Endothelial cell of umbilical vein (primary cell): Measurements from ENCODE around the gene IQCH. TPM values are rescaled to one million over a fixed set of nuclear protein-coding genes. Genes with fewer than 3 reads are reported as not detected.

ENCODE experiments used
- BruUV-seq: library from RNA; stranded (reverse); fragments of 400-500 nt; replicated peaks from 2 replicates; lab custom pipeline; 2021; lab: Mats Ljungman, UMichigan
- CTCF ChIA-PET: fragments of 300-600, 350-600 bp; sonication (Branson Sonifier 250); formaldehyde crosslinking; loops from one replicate; lab custom pipeline; 2021; ENCODE audit warnings: antibody characterized with exemption, inconsistent platforms; lab: Charles Lee
- POLR2A ChIA-PET: fragments of 300-600, 350-600 bp; sonication (Branson Sonifier 250); formaldehyde crosslinking; loops from one replicate; lab custom pipeline; 2021; ENCODE audit warnings: antibody characterized with exemption, inconsistent platforms; lab: Charles Lee
- DNase-seq: peaks from one replicate; pipeline ENCODE4 v3.0.0-alpha.2; 2011; ENCODE audit warnings: low read depth, low spot score
- FAIRE-seq: peaks from 2 replicates; lab custom pipeline; 2011; peaks lifted over from hg19 to GRCh38; lab: Jason Lieb, UNC
- H2AFZ ChIP-seq: 2 replicates; pipeline ENCODE4 v1.6.0; 2012; ENCODE audit warnings: low read depth, low read length, control low read depth, inconsistent platforms
- H3K27ac ChIP-seq: 2 replicates; pipeline ENCODE4 v1.5.1; 2011; ENCODE audit warnings: low read depth, mild to moderate bottlenecking, control low read depth, low read length, moderate library complexity; ENCODE audit not compliant: insufficient read depth
- H3K27me3 ChIP-seq, 2 experiments: 2 replicates each; pipeline versions ENCODE4 v1.6.0 to v1.6.1; 2011; ENCODE audit warnings: low read length in 2 of 2, mixed read lengths in 1 of 2; ENCODE audit not compliant: control insufficient read depth in 2 of 2, insufficient read depth in 2 of 2
- H3K36me3 ChIP-seq, 2 experiments: 2 replicates in 1 of 2; 3 replicates in 1 of 2; pipeline ENCODE4 v1.5.1; 2011; ENCODE audit warnings: low read length in 2 of 2, mild to moderate bottlenecking in 1 of 2, moderate library complexity in 1 of 2; ENCODE audit not compliant: control insufficient read depth in 2 of 2, insufficient read depth in 2 of 2; ENCODE audit errors: extremely low read depth in 1 of 2
- H3K4me1 ChIP-seq: 3 replicates; pipeline ENCODE4 v1.5.1; 2011; ENCODE audit warnings: mild to moderate bottlenecking, low read length; ENCODE audit not compliant: control insufficient read depth, insufficient read depth; ENCODE audit errors: extremely low read depth
- H3K4me2 ChIP-seq: 2 replicates; pipeline ENCODE4 v1.6.1; 2011; ENCODE audit warnings: low read length, control low read depth, mixed read lengths; ENCODE audit not compliant: insufficient read depth
- H3K4me3 ChIP-seq, 3 experiments: fragments of 200-600 bp in 1 of 3; sonication (generic), shearing (Covaris generic) in 1 of 3; replicated peaks in 1 of 3; 2 replicates each; pipeline ENCODE4 v1.5.1; 2011 to 2016; ENCODE audit warnings: control low read depth in 3 of 3, low read length in 3 of 3, mild to moderate bottlenecking in 2 of 3, inconsistent platforms in 1 of 3, low read depth in 1 of 3, moderate library complexity in 1 of 3; ENCODE audit not compliant: insufficient read depth in 1 of 3
- H3K79me2 ChIP-seq: 2 replicates; pipeline ENCODE4 v1.6.0; 2012; ENCODE audit warnings: low read length, inconsistent platforms; ENCODE audit not compliant: control insufficient read depth, insufficient read depth
- H3K9ac ChIP-seq: replicated peaks from 2 replicates; pipeline ENCODE3; 2011; ENCODE audit warnings: low read length, control low read depth; ENCODE audit not compliant: insufficient read depth; ENCODE audit errors: extremely low read depth
- H3K9me1 ChIP-seq: replicated peaks from 3 replicates; pipeline ENCODE4 v1.6.0; 2011; ENCODE audit warnings: mild to moderate bottlenecking, low read length; ENCODE audit not compliant: control insufficient read depth, insufficient read depth; ENCODE audit errors: extremely low read depth
- H3K9me3 ChIP-seq: replicated peaks from 2 replicates; pipeline ENCODE4 v1.5.1; 2012; ENCODE audit warnings: low read length, inconsistent platforms; ENCODE audit not compliant: control insufficient read depth, insufficient read depth
- H4K20me1 ChIP-seq: replicated peaks from 2 replicates; pipeline ENCODE3; 2011; ENCODE audit warnings: mild to moderate bottlenecking, low read length; ENCODE audit not compliant: control insufficient read depth, insufficient read depth; ENCODE audit errors: extremely low read depth
- EZH2 ChIP-seq: IDR thresholded peaks from 2 replicates; pipeline ENCODE4 v1.6.1; 2012; ENCODE audit warnings: borderline replicate concordance, low read depth, mild to moderate bottlenecking, moderate library complexity, low read length, inconsistent platforms; ENCODE audit not compliant: severe bottlenecking
- FOS ChIP-seq: IDR thresholded peaks from 2 replicates; pipeline ENCODE4 v1.6.1; 2011; ENCODE audit warnings: mild to moderate bottlenecking, low read length, moderate library complexity, borderline replicate concordance; ENCODE audit not compliant: insufficient read depth
- GATA2 ChIP-seq: IDR thresholded peaks from 2 replicates; pipeline ENCODE4 v1.7.0; 2011; ENCODE audit warnings: low read depth, mild to moderate bottlenecking, moderate library complexity, mixed read lengths, low read length; ENCODE audit not compliant: insufficient read length, insufficient read depth
- JUN ChIP-seq: IDR thresholded peaks from 2 replicates; pipeline ENCODE4 v1.6.1; 2011; ENCODE audit warnings: borderline replicate concordance, low read depth; ENCODE audit not compliant: insufficient read length, insufficient read depth
- MYC ChIP-seq: IDR thresholded peaks from one replicate; pipeline ENCODE4 v1.6.1; 2011; ENCODE audit warnings: mild to moderate bottlenecking, low read depth, low read length
- POLR2A ChIP-seq: IDR thresholded peaks from 2 replicates; pipeline ENCODE4 v1.6.1; 2012; ENCODE audit warnings: low read depth, mild to moderate bottlenecking, control low read depth, low read length
- POLR2AphosphoS5 ChIP-seq: IDR thresholded peaks from 2 replicates; pipeline ENCODE4 v1.6.1; 2012; ENCODE audit warnings: low read depth, mild to moderate bottlenecking, control low read depth, low read length, moderate library complexity; ENCODE audit not compliant: insufficient read depth
- dilution Hi-C: fragments of 300-500 bp; cut with MboI; formaldehyde crosslinking; loops from one replicate; pipeline ENCODE4 v1.15.0; 2019; ENCODE audit warnings: low sequenced_read_pairs; ENCODE audit not compliant: extremely low pct_ligation_motif_present
- intact Hi-C: fragments of 100-400 bp; cut with micrococcal nuclease; formaldehyde crosslinking; loops from one replicate; pipeline ENCODE4 v1.10.0; 2022
- polyA plus RNA-seq, 4 experiments: library from polyadenylated mRNA; depleted of rRNA in 3 of 4; stranded (reverse) in 3 of 4; unstranded in 1 of 4; fragments of >200 nt; gene quantifications; 2 replicates each; pipeline versions ENCODE4 v1.2.1 to v1.2.3, GENCODE V29; 2011 to 2012; ENCODE audit warnings: missing spikeins in 1 of 4
- total RNA-seq: library from RNA; stranded (reverse); gene quantifications from 2 replicates; pipeline ENCODE4 v1.2.3, GENCODE V29; 2021
- TF ChIP-seq, protein P1 (sequence below), 2 donors: IDR thresholded peaks; 1 replicate in 1 of 2; 2 replicates in 1 of 2; pipeline ENCODE4 v1.5.1; 2011; ENCODE audit warnings: low read length in 2 of 2, mild to moderate bottlenecking in 2 of 2, moderate library complexity in 2 of 2, control low read depth in 1 of 2, inconsistent platforms in 1 of 2, low read depth in 1 of 2; ENCODE audit not compliant: insufficient read depth in 1 of 2; ENCODE audit errors: extremely low read depth in 1 of 2
- TF ChIP-seq, protein P2 (sequence below): IDR thresholded peaks from 2 replicates; pipeline ENCODE4 v1.6.1; 2011; ENCODE audit not compliant: insufficient read depth, insufficient read length

The IQCH gene
- total and polyA plus RNA-seq, 2 donors (not counting 3 experiments of a cell fraction or from before 2014, with no cell fraction given), result 0.29 to 0.51 TPM

DNA sequence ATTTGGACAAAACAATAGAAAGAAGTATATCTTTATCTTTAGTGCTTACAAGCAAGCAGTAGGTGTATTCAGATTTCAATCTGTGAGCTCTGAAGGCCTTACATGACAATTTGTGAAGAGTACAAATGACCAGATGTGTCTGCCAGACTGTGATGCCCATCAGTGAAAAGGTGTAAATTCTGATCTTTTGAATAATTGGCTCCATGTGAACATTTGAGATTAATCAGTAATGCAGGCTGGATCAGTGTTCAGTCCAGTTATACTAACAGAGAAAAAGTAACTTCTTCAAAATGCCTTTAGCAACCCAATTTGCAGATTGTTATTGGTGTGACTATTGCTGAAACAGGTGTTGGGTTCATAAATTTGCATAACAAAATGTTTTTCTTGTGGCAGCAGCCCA, 5.2 kb downstream of the IQCH start:
- intact Hi-C loops, result no loop called here
- H3K4me1 ChIP-seq, result no peaks in the 10 kb centered on the region
- H2AFZ ChIP-seq, result no peak overlapping the region
- TF ChIP-seq JUN, result no peak
- TF ChIP-seq, protein P1, sequence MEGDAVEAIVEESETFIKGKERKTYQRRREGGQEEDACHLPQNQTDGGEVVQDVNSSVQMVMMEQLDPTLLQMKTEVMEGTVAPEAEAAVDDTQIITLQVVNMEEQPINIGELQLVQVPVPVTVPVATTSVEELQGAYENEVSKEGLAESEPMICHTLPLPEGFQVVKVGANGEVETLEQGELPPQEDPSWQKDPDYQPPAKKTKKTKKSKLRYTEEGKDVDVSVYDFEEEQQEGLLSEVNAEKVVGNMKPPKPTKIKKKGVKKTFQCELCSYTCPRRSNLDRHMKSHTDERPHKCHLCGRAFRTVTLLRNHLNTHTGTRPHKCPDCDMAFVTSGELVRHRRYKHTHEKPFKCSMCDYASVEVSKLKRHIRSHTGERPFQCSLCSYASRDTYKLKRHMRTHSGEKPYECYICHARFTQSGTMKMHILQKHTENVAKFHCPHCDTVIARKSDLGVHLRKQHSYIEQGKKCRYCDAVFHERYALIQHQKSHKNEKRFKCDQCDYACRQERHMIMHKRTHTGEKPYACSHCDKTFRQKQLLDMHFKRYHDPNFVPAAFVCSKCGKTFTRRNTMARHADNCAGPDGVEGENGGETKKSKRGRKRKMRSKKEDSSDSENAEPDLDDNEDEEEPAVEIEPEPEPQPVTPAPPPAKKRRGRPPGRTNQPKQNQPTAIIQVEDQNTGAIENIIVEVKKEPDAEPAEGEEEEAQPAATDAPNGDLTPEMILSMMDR (IDR thresholded peaks at IDR 0.05; ENCODE audit: extremely low read depth in 1 of 2, insufficient read depth in 1 of 2, low read depth in 1 of 2, low read length in 2 of 2), result no peak
- H3K27me3 ChIP-seq, result no peaks in the 10 kb centered on the region
- no peak overlapping the region for H3K4me3 ChIP-seq
- DNase-seq, result no peak
- H3K36me3 ChIP-seq, result no peaks in the 10 kb centered on the region
- no peaks in the 10 kb centered on the region for H3K9me3 ChIP-seq
- dilution Hi-C loops, result no loop called here
- no peak overlapping the region for H3K9ac ChIP-seq
- no peak for FAIRE-seq
- no peaks in the 10 kb centered on the region for H4K20me1 ChIP-seq
- H3K27ac ChIP-seq, result no peak overlapping the region
- H3K79me2 ChIP-seq, result no peaks in the 10 kb centered on the region
- BruUV-seq, result no TSS peak
- H3K9me1 ChIP-seq, result no peaks in the 10 kb centered on the region
- CTCF ChIA-PET, result no interaction called here
- POLR2A ChIA-PET, result no interaction called here
- no peak overlapping the region for H3K4me2 ChIP-seq

DNA sequence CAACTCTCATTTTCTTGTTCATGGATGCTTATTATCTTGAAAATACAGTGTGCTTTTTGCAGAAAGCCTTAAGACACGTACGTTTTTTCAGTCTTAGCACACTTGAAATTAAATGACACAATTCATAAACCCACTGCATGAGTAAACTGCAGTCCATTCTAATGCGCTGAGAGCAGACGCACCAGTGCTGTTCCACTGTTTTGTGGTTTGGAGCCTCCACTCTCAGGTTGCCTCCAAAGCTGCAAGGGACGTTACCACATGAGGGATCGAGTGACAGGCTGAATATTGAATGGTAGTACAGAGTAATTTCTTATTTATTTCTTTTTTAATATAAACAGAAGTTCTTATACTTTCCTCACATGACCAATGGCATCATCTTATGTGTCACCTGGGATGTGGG, 12.3 kb downstream of the IQCH start:
- POLR2A ChIA-PET, result no interaction called here
- no peaks in the 10 kb centered on the region for H3K4me1 ChIP-seq
- dilution Hi-C loops, result no loop called here
- CTCF ChIA-PET, result no interaction called here
- H3K9ac ChIP-seq, result no peak overlapping the region
- no peak for TF ChIP-seq POLR2AphosphoS5
- TF ChIP-seq, protein P2, sequence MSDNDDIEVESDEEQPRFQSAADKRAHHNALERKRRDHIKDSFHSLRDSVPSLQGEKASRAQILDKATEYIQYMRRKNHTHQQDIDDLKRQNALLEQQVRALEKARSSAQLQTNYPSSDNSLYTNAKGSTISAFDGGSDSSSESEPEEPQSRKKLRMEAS, result no peak
- no peak for TF ChIP-seq POLR2A
- no peak for TF ChIP-seq MYC
- no peak for TF ChIP-seq EZH2
- no peak for TF ChIP-seq GATA2
- no peak for TF ChIP-seq JUN
- TF ChIP-seq, protein P1 (IDR thresholded peaks at IDR 0.05; ENCODE audit: extremely low read depth in 1 of 2, insufficient read depth in 1 of 2, low read depth in 1 of 2, low read length in 2 of 2), result no peak
- no peak for TF ChIP-seq FOS
- no peaks in the 10 kb centered on the region for H3K27me3 ChIP-seq
- no peak for DNase-seq
- no peak overlapping the region for H3K4me2 ChIP-seq
- BruUV-seq, result no TSS peak
- no peaks in the 10 kb centered on the region for H3K36me3 ChIP-seq
- no peaks in the 10 kb centered on the region for H3K79me2 ChIP-seq
- no peak for FAIRE-seq
- H3K4me3 ChIP-seq, result no peak overlapping the region
- H4K20me1 ChIP-seq, result no peaks in the 10 kb centered on the region
- no peak overlapping the region for H2AFZ ChIP-seq
- H3K9me1 ChIP-seq, result no peaks in the 10 kb centered on the region
- no peak overlapping the region for H3K27ac ChIP-seq
- intact Hi-C loops, result no loop called here
- H3K9me3 ChIP-seq, result no peaks in the 10 kb centered on the region
